Measurements from ENCODE around the gene RIPOR2.

- TF ChIP-seq CTCF (IDR thresholded peaks at IDR 0.05) (no peak), POLR2A (IDR thresholded peaks at IDR 0.05) (no peak), POLR2AphosphoS5 (IDR thresholded peaks at IDR 0.05) (no peak)
Measured at GRCh38 chr6:24802271-24803059, 133.3 kb downstream of the RIPOR2 start.
